K562 (cell line): ENCODE measurements around the gene MLX. TPM values are rescaled to one million over a fixed set of nuclear protein-coding genes. Genes with fewer than 3 reads are reported as not detected.

Source experiments
- BMI1 ChIP-seq: fragments of 150-350 bp; IDR thresholded peaks from 2 replicates; pipeline ENCODE4 v1.6.1; 2014; ENCODE audit warnings: low read length
- CREM ChIP-seq: IDR thresholded peaks from 2 replicates; pipeline ENCODE4 v1.6.1; 2014; ENCODE audit warnings: antibody characterized with exemption, low read depth
- FOXJ3 ChIP-seq: sonication (generic); formaldehyde crosslinking; IDR thresholded peaks from 2 replicates; pipeline ENCODE4 v1.4.0; 2020; ENCODE audit warnings: mild to moderate bottlenecking, missing genetic modification reagents
- FOXK2 ChIP-seq, 2 experiments: fragments of 450-650 bp; IDR thresholded peaks in 1 of 2; conservative IDR thresholded peaks in 1 of 2; 2 replicates each; pipeline ENCODE4 v1.6.1; 2016; ENCODE audit warnings: low read depth in 2 of 2, mild to moderate bottlenecking in 1 of 2
- GTF2F1 ChIP-seq: IDR thresholded peaks from 2 replicates; pipeline ENCODE4 v1.6.1; 2011; ENCODE audit warnings: low read depth, low read length, improper control_type of control experiment
- KAT7 ChIP-seq: sonication (generic); formaldehyde crosslinking; IDR thresholded peaks from 2 replicates; pipeline ENCODE4 v1.8.0; 2022; ENCODE audit warnings: missing genetic modification reagents, mild to moderate bottlenecking, borderline replicate concordance
- NBN ChIP-seq: fragments of 450-650 bp; IDR thresholded peaks from 2 replicates; pipeline ENCODE4 v1.6.1; 2016; ENCODE audit warnings: low read depth, mild to moderate bottlenecking
- NFRKB ChIP-seq: fragments of 450-650 bp; IDR thresholded peaks from 2 replicates; pipeline ENCODE4 v1.6.1; 2016; ENCODE audit warnings: low read depth
- PHF21A ChIP-seq: fragments of 450-650 bp; IDR thresholded peaks from 2 replicates; pipeline ENCODE4 v1.6.1; 2017; ENCODE audit warnings: low read depth, borderline replicate concordance
- SPI1 ChIP-seq: IDR thresholded peaks from 2 replicates; pipeline ENCODE4 v1.6.1; 2011; ENCODE audit warnings: low read depth, low read length, control low read depth, borderline replicate concordance
- SUPT5H ChIP-seq: fragments of 450-650 bp; IDR thresholded peaks from 2 replicates; pipeline ENCODE4 v1.6.1; 2016
- TOE1 ChIP-seq, 2 experiments: fragments of 450-650 bp in 1 of 2; sonication (generic) in 1 of 2; formaldehyde crosslinking in 1 of 2; IDR thresholded peaks; 2 replicates each; pipeline versions ENCODE4 v1.7.1 to v1.8.0; 2016 to 2022; ENCODE audit warnings: borderline replicate concordance in 2 of 2, mild to moderate bottlenecking in 2 of 2, antibody characterized with exemption in 1 of 2, inconsistent platforms in 1 of 2, low read depth in 1 of 2, missing genetic modification reagents in 1 of 2, moderate library complexity in 1 of 2
- XRCC4 ChIP-seq: IDR thresholded peaks from one replicate; pipeline ENCODE4 v1.6.1; 2011; ENCODE audit not compliant: insufficient read depth, insufficient read length; ENCODE audit errors: extremely low read depth
- ZNF121 ChIP-seq: sonication (generic); formaldehyde crosslinking; conservative IDR thresholded peaks from 2 replicates; pipeline ENCODE4 v1.8.0; 2022; ENCODE audit warnings: missing genetic modification reagents
- ZNF184 ChIP-seq: sonication (generic); formaldehyde crosslinking; IDR thresholded peaks from 2 replicates; pipeline ENCODE4 v1.5.0; 2020; ENCODE audit warnings: missing genetic modification reagents
- ZNF354B ChIP-seq: fragments of 250-450 bp; sonication (Bioruptor Pico); IDR thresholded peaks from 2 replicates; pipeline ENCODE4 v1.4.0; 2020
- ZNF589 ChIP-seq: fragments of 200-800 bp; sonication (Bioruptor generic); IDR thresholded peaks from 2 replicates; pipeline ENCODE4 v1.6.1; 2016; ENCODE audit warnings: low read depth, missing genetic modification characterization, missing compliant biosample characterization
- ZNF668 ChIP-seq: fragments of 250-450 bp; sonication (Bioruptor Pico); IDR thresholded peaks from 2 replicates; pipeline ENCODE4 v1.8.0; 2022; ENCODE audit warnings: mild to moderate bottlenecking, inconsistent platforms
- polyA plus RNA-seq, 8 experiments: library from polyadenylated mRNA; depleted of rRNA in 4 of 8; stranded (reverse) in 5 of 8; unstranded in 3 of 8; fragments of >200 nt; fragmentation: Nextera tagmentation in 2 of 8; fragmentation: Illumina TruSeq in 1 of 8; extraction: Ambion mirVana in 2 of 8; extraction: Trizol in 1 of 8; gene quantifications; 2 replicates each; pipeline versions ENCODE4 v1.2.1 to v1.2.3, GENCODE V29; 2011 to 2014; ENCODE audit warnings: inconsistent platforms in 1 of 8, missing spikeins in 1 of 8
- total RNA-seq, 7 experiments: library from RNA; depleted of rRNA in 6 of 7; stranded (reverse); fragments of >200 nt in 6 of 7; fragmentation: Illumina TruSeq in 2 of 7; extraction: Trizol in 2 of 7; gene quantifications; 2 replicates each; pipeline versions ENCODE4 v1.2.1 to v1.2.3, GENCODE V29; 2011 to 2021; ENCODE audit warnings: low replicate concordance in 1 of 7
- TF ChIP-seq, protein P1 (sequence below): sonication (generic); formaldehyde crosslinking; IDR thresholded peaks from 2 replicates; pipeline ENCODE4 v1.8.0; 2022; ENCODE audit warnings: missing genetic modification reagents, mild to moderate bottlenecking, borderline replicate concordance
- TF ChIP-seq, protein P2 (sequence below): fragments of 250-450 bp; sonication (Bioruptor Pico); IDR thresholded peaks from 2 replicates; pipeline ENCODE4 v1.8.0; 2021; ENCODE audit warnings: moderate library complexity, mild to moderate bottlenecking, inconsistent platforms
- TF ChIP-seq, protein P3 (sequence below): fragments of 250-450 bp; sonication (Bioruptor Pico); IDR thresholded peaks from 2 replicates; pipeline ENCODE4 v1.5.0; 2021; ENCODE audit warnings: mild to moderate bottlenecking, moderate library complexity

MLX gene
- total and polyA plus RNA-seq, 9 of the 15 experiments (the other 6 are each of a cell fraction or from before 2014, with no cell fraction given), result 42.9 to 100 (median 58.9) TPM

DNA sequence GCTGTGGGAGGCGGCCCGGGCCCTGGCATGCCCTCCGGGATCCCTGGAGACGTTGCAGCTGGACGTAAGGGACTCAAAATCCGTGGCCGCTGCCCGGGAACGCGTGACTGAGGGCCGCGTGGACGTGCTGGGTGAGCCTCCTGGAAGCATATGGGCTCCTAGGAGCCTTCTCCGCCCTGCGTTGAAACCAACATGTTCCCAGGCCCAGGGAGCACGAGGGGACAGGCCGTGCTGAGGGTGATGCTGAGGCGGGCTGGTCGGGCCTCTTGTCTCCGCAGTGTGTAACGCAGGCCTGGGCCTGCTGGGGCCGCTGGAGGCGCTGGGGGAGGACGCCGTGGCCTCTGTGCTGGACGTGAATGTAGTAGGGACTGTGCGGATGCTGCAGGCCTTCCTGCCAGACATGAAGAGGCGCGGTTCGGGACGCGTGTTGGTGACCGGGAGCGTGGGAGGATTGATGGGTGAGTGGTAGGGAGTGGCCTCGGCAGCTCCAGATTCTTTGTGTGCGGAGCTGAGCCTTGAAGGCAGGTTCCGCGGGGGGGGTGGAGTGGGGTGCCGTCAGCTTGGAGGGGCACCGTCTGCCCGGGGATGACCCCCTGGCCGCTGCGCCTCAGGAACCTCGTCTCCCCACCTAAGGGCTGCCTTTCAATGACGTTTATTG lies 13.6 kb upstream of the MLX start (continued):
- TF ChIP-seq TOE1 (IDR thresholded peaks at IDR 0.05; ENCODE audit: borderline replicate concordance) (peak; percentile 65), TOE1 (CRISPR knock-in tag; IDR thresholded peaks at IDR 0.05; ENCODE audit: borderline replicate concordance, low read depth) (no peak), CREM (peak; percentile 88), KAT7 (no peak), ZNF668 (CRISPR knock-in tag) (no peak), ZNF589 (CRISPR knock-in tag) (0 out of 2 replicates have a peak, but pooled peaks have one; percentile 25), ZNF121 (CRISPR knock-in tag) (no peak), FOXK2 (conservative IDR thresholded peaks at IDR 0.05 in 1 of 2, IDR thresholded peaks at IDR 0.05 in 1 of 2; ENCODE audit: low read depth in 2 of 2) (peak; percentile 21 to 55; a peak in 1 of 4 replicates), ZNF354B (CRISPR knock-in tag) (no peak), XRCC4 (no peak), SPI1 (0 out of 2 replicates have a peak, but pooled peaks have one; percentile 4), ZNF184 (no peak), NFRKB (no peak), NBN (peak; percentile 51; the same call in 1 of the 2 replicates), BMI1 (no peak), FOXJ3 (no peak), PHF21A (no peak), SUPT5H (peak; percentile 32; the same call in 1 of the 2 replicates), GTF2F1 (no peak)
- TF ChIP-seq, protein P1, sequence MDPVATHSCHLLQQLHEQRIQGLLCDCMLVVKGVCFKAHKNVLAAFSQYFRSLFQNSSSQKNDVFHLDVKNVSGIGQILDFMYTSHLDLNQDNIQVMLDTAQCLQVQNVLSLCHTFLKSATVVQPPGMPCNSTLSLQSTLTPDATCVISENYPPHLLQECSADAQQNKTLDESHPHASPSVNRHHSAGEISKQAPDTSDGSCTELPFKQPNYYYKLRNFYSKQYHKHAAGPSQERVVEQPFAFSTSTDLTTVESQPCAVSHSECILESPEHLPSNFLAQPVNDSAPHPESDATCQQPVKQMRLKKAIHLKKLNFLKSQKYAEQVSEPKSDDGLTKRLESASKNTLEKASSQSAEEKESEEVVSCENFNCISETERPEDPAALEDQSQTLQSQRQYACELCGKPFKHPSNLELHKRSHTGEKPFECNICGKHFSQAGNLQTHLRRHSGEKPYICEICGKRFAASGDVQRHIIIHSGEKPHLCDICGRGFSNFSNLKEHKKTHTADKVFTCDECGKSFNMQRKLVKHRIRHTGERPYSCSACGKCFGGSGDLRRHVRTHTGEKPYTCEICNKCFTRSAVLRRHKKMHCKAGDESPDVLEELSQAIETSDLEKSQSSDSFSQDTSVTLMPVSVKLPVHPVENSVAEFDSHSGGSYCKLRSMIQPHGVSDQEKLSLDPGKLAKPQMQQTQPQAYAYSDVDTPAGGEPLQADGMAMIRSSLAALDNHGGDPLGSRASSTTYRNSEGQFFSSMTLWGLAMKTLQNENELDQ (CRISPR knock-in tag), result no peak
- TF ChIP-seq, protein P2, sequence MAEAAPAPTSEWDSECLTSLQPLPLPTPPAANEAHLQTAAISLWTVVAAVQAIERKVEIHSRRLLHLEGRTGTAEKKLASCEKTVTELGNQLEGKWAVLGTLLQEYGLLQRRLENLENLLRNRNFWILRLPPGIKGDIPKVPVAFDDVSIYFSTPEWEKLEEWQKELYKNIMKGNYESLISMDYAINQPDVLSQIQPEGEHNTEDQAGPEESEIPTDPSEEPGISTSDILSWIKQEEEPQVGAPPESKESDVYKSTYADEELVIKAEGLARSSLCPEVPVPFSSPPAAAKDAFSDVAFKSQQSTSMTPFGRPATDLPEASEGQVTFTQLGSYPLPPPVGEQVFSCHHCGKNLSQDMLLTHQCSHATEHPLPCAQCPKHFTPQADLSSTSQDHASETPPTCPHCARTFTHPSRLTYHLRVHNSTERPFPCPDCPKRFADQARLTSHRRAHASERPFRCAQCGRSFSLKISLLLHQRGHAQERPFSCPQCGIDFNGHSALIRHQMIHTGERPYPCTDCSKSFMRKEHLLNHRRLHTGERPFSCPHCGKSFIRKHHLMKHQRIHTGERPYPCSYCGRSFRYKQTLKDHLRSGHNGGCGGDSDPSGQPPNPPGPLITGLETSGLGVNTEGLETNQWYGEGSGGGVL (CRISPR knock-in tag), result no peak
- TF ChIP-seq, protein P3, sequence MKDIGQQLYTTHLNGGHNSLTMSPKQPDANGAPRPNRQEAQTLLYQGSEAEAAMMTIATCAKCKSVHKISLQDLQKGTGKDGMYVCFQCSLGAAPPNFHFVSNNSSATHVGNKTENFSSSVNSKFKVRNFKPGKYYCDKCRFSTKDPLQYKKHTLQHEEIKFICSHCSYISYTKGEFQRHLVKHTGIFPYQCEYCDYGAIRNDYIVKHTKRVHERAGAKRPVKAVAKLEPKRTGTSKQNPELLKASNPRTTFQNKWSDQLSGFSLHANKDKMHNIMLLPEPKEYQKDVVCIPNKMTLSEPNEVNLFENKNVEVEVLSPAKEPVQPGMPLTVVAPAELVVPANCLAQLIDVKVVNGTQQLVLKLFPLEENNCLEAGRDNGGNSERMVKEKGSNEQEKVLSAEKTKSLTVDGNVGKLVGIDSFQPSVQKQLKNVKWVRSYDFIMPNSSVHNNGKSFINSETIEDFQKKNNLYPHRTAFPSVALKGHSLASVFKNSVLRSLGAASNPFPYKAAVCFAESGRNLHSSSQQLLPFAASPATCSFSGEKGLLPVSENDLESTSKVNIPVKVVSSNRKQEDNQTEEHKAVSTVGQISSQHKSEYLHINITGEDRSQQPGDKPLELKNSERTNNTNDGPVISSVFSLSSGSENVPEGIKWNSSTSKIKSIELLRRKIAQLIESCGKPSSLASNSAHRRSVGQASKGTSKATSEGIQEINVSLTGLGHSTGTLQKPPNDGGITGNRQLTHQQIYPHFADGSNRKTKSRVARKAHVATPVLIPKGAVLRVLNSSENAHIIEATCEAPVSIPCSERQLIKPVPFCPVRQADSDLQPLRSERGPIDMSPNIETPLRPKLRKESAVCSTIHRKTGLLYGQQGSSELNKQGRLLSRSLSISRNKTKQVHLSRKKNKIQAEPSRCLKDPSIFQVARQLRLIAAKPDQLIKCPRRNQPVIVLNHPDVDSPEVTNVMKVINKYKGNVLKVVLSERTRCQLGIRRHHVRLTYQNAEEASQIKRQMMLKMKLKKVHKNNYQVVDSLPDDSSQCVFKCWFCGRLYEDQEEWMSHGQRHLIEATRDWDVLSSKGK (CRISPR knock-in tag), result no peak
